Neural progenitor cell (in vitro differentiated cells): ENCODE measurements around the gene WNT9A. TPM values are rescaled to one million over a fixed set of nuclear protein-coding genes. Genes with fewer than 3 reads are reported as not detected.

ENCODE experiments used
- DNase-seq: peaks from one replicate; pipeline ENCODE4 v3.0.0-alpha.2; 2016; ENCODE audit warnings: low spot score
- H2AFZ ChIP-seq: fragments of 200-600 bp; sonication (generic); replicated peaks from 2 replicates; pipeline ENCODE4 v1.6.1; 2016; ENCODE audit warnings: antibody characterized with exemption
- H3F3A ChIP-seq: fragments of 200-600 bp; sonication (generic); 2 replicates; pipeline ENCODE4 v1.6.1; 2016; ENCODE audit warnings: antibody characterized with exemption, low read depth
- H3K27ac ChIP-seq: fragments of 200-600 bp; sonication (generic); 2 replicates; pipeline ENCODE4 v1.5.1; 2016; ENCODE audit warnings: mild to moderate bottlenecking
- H3K27me3 ChIP-seq: fragments of 200-600 bp; sonication (generic); 2 replicates; pipeline ENCODE4 v1.6.1; 2016; ENCODE audit warnings: mild to moderate bottlenecking, moderate library complexity
- H3K36me3 ChIP-seq: fragments of 200-600 bp; sonication (generic); 2 replicates; pipeline ENCODE4 v1.5.1; 2016
- H3K4me1 ChIP-seq: fragments of 200-600 bp; sonication (generic); 2 replicates; pipeline ENCODE4 v1.6.1; 2016; ENCODE audit warnings: mixed run types
- H3K4me2 ChIP-seq: fragments of 200-600 bp; sonication (generic); 2 replicates; pipeline ENCODE4 v1.6.1; 2016
- H3K4me3 ChIP-seq: fragments of 200-600 bp; sonication (generic); 2 replicates; pipeline ENCODE4 v1.5.1; 2016
- H3K79me2 ChIP-seq: fragments of 200-600 bp; sonication (generic); 2 replicates; pipeline ENCODE4 v1.6.1; 2016; ENCODE audit warnings: low read depth
- H3K9ac ChIP-seq: fragments of 200-600 bp; sonication (generic); 2 replicates; pipeline ENCODE4 v1.6.1; 2016
- H3K9me3 ChIP-seq: fragments of 200-600 bp; sonication (generic); 2 replicates; pipeline ENCODE4 v1.5.1; 2016; ENCODE audit warnings: low read depth
- H4K20me1 ChIP-seq: fragments of 200-600 bp; sonication (generic); 2 replicates; pipeline ENCODE4 v1.6.1; 2016; ENCODE audit warnings: low read depth
- H3K27ac Mint-ChIP-seq: 3 replicates; pipeline ENCODE4 v1.8.0; 2021; ENCODE audit warnings: mixed read lengths
- H3K27me3 Mint-ChIP-seq: 2 replicates; pipeline ENCODE4 v1.8.0; 2022; ENCODE audit warnings: low read depth, mild to moderate bottlenecking, inconsistent platforms, moderate library complexity, mixed read lengths; ENCODE audit not compliant: insufficient read depth
- H3K36me3 Mint-ChIP-seq: 3 replicates; pipeline ENCODE4 v1.8.0; 2021; ENCODE audit warnings: mixed read lengths
- H3K4me1 Mint-ChIP-seq: 3 replicates; pipeline ENCODE4 v1.8.0; 2021; ENCODE audit warnings: mixed read lengths
- H3K4me3 Mint-ChIP-seq: 3 replicates; pipeline ENCODE4 v1.8.0; 2021; ENCODE audit warnings: mild to moderate bottlenecking, moderate library complexity, mixed read lengths
- H3K9me3 Mint-ChIP-seq: 3 replicates; pipeline ENCODE4 v1.8.0; 2020; ENCODE audit warnings: mixed read lengths
- CTCF ChIP-seq: fragments of 200-600 bp; sonication (generic); IDR thresholded peaks from 2 replicates; pipeline ENCODE4 v1.5.1; 2017; ENCODE audit warnings: antibody characterized with exemption, mild to moderate bottlenecking
- EZH2 ChIP-seq: fragments of 200-600 bp; sonication (generic); IDR thresholded peaks from 2 replicates; pipeline ENCODE4 v1.6.1; 2017; ENCODE audit warnings: antibody characterized with exemption, mild to moderate bottlenecking, moderate library complexity
- EZH2phosphoT487 ChIP-seq: fragments of 200-600 bp; sonication (generic); IDR thresholded peaks from 2 replicates; pipeline ENCODE4 v1.6.1; 2017; ENCODE audit warnings: antibody characterized with exemption
- total RNA-seq: library from RNA; depleted of rRNA; stranded (reverse); fragments of >200 nt; gene quantifications from 2 replicates; pipeline ENCODE4 v1.2.3, GENCODE V29; 2015; ENCODE audit warnings: low replicate concordance

The WNT9A gene
- total RNA-seq, 1 donor from 2014 or later, result 1.4 TPM

GRCh38 chr1:227927971-227928741 lies 19.6 kb downstream of the WNT9A start:
- H3F3A ChIP-seq, result peaks cover 6% of the 10 kb centered on the region
- no peak for DNase-seq
- H2AFZ ChIP-seq, result no peak overlapping the region
- H3K36me3 Mint-ChIP-seq, result no peaks in the 10 kb centered on the region
- no peaks in the 10 kb centered on the region for H3K9me3 Mint-ChIP-seq
- H4K20me1 ChIP-seq, result peaks cover 6% of the 10 kb centered on the region
- H3K4me2 ChIP-seq, result no peak overlapping the region
- no peaks in the 10 kb centered on the region for H3K79me2 ChIP-seq
- TF ChIP-seq EZH2phosphoT487 (no peak), CTCF (no peak), EZH2 (no peak)
- no peak overlapping the region for H3K4me3 Mint-ChIP-seq
- H3K9me3 ChIP-seq, result no peaks in the 10 kb centered on the region
- no peak overlapping the region for H3K9ac ChIP-seq
- H3K27ac ChIP-seq, result no peak overlapping the region
- H3K36me3 ChIP-seq, result no peaks in the 10 kb centered on the region
- H3K27ac Mint-ChIP-seq, result no peak overlapping the region
- H3K4me1 Mint-ChIP-seq, result peaks cover 10% of the 10 kb centered on the region
- H3K4me1 ChIP-seq, result peaks cover 17% of the 10 kb centered on the region
- peaks cover 9% of the 10 kb centered on the region for H3K27me3 Mint-ChIP-seq
- no peaks in the 10 kb centered on the region for H3K27me3 ChIP-seq
- no peak overlapping the region for H3K4me3 ChIP-seq

GRCh38 chr1:227926896-227927885 lies 20.5 kb downstream of the WNT9A start:
- Histone ChIP-seq H3K4me1 (peaks cover 25% of the 10 kb centered on the region), H3F3A (peaks cover 16% of the 10 kb centered on the region), H4K20me1 (peaks cover 10% of the 10 kb centered on the region), H3K27ac (no peak overlapping the region), H3K4me2 (no peak overlapping the region), H3K4me3 (no peak overlapping the region), H2AFZ (no peak overlapping the region), H3K79me2 (no peaks in the 10 kb centered on the region), H3K27me3 (no peaks in the 10 kb centered on the region), H3K36me3 (no peaks in the 10 kb centered on the region), H3K9ac (no peak overlapping the region), H3K9me3 (no peaks in the 10 kb centered on the region)
- TF ChIP-seq EZH2, result no peak
- no peak for TF ChIP-seq EZH2phosphoT487
- TF ChIP-seq CTCF, result no peak
- Mint-ChIP-seq H3K36me3 (no peaks in the 10 kb centered on the region), H3K4me1 (peaks cover 16% of the 10 kb centered on the region), H3K4me3 (no peak overlapping the region), H3K9me3 (no peaks in the 10 kb centered on the region), H3K27ac (no peak overlapping the region), H3K27me3 (peaks cover 9% of the 10 kb centered on the region)
- no peak for DNase-seq

GRCh38 chr1:227926216-227926791 lies 21.4 kb downstream of the WNT9A start:
- H3K27ac ChIP-seq, result no peak overlapping the region
- Mint-ChIP-seq H3K27me3 (peaks cover 9% of the 10 kb centered on the region), H3K4me1 (peaks cover 19% of the 10 kb centered on the region), H3K36me3 (no peaks in the 10 kb centered on the region), H3K9me3 (no peaks in the 10 kb centered on the region), H3K4me3 (peak overlapping the region; percentile 33), H3K27ac (peak overlapping the region; percentile 21)
- no peaks in the 10 kb centered on the region for H3K27me3 ChIP-seq
- no peak overlapping the region for H3K9ac ChIP-seq
- H3F3A ChIP-seq, result peaks cover 17% of the 10 kb centered on the region
- no peak for TF ChIP-seq EZH2
- TF ChIP-seq CTCF, result no peak
- TF ChIP-seq EZH2phosphoT487, result no peak
- H3K4me3 ChIP-seq, result no peak overlapping the region
- H4K20me1 ChIP-seq, result peaks cover 12% of the 10 kb centered on the region
- no peaks in the 10 kb centered on the region for H3K36me3 ChIP-seq
- H3K9me3 ChIP-seq, result no peaks in the 10 kb centered on the region
- H3K79me2 ChIP-seq, result no peaks in the 10 kb centered on the region
- peaks cover 28% of the 10 kb centered on the region for H3K4me1 ChIP-seq
- no peak overlapping the region for H3K4me2 ChIP-seq
- no peak overlapping the region for H2AFZ ChIP-seq
- DNase-seq, result no peak
